HG02885 (cell line): ENCODE measurements around the gene THBS1.

Experiments used
- ATAC-seq: cut with Tn5 transposase; IDR thresholded peaks from one replicate; pipeline ENCODE4 v1.9.1; 2021; ENCODE audit warnings: mild to moderate bottlenecking; ENCODE audit not compliant: unreplicated experiment, poor library complexity

The THBS1 gene

DNA sequence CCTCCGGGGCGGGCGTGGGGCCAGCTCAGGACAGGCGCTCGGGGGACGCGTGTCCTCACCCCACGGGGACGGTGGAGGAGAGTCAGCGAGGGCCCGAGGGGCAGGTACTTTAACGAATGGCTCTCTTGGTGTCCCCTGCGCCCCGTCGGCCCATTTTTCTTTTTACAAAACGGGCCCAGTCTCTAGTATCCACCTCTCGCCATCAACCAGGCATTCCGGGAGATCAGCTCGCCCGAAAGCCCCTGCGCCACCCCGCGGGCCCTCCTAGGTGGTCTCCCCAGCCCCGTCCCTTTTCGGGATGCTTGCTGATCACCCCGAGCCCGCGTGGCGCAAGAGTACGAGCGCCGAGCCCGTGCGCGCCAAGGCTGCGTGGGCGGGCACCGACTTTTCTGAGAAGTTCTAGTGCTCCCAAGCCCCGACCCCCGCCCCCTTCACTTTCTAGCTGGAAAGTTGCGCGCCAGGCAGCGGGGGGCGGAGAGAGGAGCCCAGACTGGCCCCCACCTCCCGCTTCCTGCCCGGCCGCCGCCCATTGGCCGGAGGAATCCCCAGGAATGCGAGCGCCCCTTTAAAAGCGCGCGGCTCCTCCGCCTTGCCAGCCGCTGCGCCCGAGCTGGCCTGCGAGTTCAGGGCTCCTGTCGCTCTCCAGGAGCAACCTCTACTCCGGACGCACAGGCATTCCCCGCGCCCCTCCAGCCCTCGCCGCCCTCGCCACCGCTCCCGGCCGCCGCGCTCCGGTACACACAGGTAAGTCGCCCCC lies at the start of gene THBS1:
THBS1 (plus strand) TSS at position 595 of the 757 bp plus-strand sequence. CDS start 779 bp downstream, outside the sequence.
- peak; percentile 19 for ATAC-seq

DNA sequence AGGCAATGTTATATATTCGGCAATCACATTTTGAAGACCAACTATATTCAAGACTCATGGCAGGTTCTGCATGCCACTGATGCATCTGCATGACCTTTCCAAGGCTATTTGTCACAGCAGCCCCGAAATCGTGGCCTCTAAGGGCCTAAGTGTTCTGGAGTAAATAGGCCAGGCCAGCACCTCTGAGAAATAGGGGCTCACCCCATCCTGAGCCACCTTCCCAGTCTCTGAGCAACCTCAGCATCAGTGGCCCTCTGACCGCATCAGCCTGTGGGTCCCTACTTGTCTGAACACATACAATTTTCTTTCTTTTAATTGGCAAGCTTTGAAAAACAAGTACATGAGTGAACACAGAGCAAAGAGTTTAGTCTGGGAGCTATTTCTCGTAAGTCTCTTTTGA lies 45.9 kb upstream of the THBS1 start:
- no peak for ATAC-seq

DNA sequence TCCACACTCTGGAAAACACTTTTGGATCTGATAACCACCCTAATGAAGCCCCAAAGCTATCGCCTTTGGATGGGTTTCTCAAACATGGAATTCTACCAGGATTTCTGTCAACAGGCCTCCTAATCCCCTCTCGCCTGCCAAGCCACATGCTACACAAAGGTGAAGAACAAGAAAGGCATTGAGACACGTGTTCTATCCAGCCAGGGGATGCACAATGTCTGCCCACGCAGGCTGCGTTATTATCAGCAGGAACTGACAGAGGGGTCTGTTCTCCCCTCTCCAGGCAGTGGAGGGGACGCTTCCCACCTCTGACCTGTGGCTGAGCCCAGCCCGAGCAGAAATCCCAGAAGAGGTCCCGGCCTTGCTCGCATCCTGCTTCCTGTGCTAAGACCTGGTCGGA lies 45.4 kb upstream of the THBS1 start:
- ATAC-seq, result no peak

DNA sequence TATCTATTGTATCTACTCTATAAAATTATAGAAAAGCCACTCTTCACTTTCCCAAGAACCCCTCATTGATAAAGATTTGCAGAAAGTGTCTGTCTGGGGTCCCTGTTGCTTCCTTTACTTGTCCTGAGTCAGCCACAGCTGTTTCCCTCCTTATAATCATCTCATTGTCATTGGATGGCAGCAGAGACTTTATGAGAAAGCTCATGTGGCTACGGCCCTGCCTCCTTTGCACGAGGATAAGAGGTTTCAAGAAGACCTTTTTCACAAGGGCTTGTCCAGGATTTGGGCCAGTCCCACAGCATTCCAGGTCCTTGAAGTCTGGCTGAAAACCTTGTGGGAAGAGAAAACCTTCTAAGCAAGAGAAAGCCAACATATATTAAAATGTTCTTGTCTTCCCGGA lies 41.9 kb upstream of the THBS1 start:
- ATAC-seq, result no peak

DNA sequence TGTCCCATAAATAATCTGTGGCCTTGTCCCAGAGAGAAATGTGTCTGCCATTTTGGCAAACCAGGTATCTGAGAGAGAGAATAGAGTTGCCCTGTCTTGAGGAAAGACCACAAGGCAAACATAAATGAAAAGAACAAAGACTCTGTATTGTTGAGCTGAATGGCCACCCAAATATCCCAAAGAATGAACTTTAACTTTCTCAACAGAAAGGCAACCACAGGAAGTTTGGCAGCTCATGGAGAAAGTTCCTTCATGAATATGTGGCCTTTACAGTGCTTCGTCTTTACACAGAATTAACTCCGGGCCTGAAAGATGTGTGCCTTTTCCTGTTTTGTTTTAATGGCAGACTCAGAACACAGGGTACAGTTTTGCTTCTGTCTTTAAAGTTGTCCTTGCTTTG lies 41.4 kb upstream of the THBS1 start:
- no peak for ATAC-seq

DNA sequence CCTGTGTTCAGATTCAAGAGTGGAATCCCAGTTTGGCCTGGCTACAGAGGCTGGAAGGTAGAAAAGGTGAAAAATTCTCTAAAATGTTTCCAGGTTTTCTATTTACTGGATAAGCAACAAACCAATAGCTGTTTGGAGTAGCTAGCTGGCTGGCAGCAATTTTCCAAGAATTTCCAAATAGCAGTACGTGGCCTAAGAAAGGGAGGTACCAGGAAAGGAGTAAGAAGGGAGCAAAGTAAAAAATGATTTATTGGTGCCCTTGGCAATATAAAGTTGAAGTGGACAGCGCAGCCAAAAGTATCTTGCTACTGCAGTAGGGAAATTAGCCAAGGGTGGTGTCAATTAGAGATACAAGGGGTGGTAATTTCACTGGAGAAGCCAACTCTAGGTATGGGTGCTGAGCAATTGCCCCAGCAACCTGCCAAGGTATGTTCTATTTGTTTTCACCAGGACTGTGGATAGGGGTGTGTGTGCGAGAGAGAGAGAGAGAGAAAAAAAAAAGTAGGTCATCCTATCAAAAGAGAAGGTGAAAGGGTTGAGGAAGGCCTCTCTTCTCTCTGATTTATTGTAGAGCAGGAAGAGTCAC lies 40.8 kb upstream of the THBS1 start:
- ATAC-seq, result no peak

DNA sequence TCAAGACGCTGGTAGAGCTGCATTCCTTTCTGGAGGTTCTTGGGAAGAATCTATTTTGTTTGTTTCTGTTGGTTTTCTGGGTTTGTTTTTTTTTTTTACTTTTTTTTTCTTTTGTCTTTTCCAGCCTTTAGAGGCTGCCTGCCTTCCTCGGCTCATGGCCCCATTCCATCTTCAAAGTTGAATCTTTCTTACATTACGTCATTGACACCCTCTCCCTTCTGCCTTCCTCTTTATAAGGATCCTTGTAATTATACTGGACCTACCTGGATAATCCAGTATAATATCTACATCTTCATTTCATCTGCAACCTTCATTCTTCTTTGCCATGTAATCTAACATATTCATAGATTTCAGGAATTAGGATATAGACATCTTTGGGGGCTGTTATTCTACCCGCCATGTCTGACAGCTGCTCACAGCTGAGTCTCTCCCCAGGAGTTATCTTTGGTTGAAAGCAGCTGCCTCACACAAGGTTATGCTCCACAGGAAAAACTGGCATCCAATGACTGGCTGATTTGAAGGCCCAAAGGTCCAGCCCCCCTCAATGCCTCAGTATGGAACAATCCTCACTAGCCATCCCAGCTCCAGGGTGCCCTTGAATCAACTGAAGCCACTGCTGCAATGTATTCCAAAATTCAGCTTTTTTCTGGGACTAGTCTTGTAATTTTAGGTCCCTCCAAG lies 38.4 kb upstream of the THBS1 start:
- no peak for ATAC-seq

DNA sequence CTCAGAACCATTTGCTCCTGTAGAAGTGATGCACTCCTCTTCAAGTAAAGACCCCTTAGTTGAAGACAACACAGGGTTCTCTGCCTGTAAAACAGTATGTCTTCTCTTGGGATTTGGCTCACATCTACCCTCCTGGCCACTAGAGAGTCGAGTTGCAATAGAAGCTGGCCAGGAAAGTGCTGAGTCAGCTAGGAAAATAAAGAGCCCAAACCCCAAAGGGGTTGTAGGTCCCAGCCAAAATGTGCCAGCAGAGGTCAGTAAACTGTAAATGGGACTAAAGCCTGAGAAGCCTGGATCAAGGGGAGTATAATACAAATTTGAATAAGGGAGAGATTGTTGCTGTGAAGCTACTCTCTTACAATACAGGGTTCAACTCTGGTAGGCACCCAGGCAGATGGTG lies 37.2 kb upstream of the THBS1 start:
- ATAC-seq, result no peak

DNA sequence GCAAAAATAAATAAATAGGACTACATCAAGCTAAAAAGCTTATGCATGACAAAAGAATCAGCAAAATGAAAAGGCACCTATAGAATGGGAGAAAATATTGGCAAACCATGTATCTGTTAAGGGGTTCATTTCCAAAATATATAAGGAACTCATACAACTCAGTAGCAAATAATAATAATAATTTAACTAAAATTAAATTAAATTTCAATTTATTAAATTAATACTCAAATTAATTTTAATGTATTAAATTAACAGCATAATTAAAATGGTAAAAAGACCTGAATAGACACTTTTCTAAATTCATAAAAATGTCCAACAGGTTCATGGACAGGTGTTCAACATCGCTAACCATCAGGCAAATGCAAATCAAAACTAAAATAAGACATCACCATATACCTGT lies 34.0 kb upstream of the THBS1 start:
- no peak for ATAC-seq

DNA sequence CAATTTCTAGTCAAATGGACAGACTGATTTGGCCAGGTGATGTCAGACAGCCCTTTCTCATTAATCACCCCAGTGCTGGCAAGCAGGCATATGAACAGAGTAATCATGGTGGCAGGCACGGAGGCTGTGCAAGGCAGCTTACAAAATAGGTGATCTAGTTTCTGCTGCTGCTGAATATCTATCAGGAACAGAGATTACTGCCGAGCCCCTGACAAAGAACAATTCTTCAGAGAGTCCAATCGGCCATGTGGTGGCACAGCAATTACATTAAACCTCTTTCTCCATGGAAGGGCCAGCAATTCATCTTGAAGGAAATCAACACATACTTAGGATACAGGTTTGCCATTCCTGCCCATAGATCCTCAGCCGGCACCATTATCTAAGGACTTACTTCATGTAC lies 32.3 kb upstream of the THBS1 start:
- ATAC-seq, result no peak

DNA sequence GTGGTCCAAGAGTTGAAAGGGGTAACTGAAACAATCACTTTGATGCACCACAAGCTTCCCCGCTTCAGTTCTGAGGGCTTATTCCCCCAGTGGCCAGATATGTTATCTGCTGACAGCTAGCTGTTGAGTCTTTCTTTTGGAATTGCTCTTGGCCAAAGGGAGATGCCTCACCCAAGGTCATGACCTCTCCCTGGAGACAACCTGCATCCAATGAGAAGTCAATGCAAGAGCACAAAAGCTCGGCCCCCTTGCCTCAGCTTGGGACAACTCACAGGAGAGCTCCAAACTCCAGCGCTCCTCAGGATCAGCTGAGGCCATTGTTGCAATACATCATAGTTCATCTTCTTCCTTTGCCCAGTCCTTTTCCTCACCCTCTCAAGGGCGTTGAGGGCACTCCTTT lies 31.0 kb upstream of the THBS1 start:
- ATAC-seq, result no peak

DNA sequence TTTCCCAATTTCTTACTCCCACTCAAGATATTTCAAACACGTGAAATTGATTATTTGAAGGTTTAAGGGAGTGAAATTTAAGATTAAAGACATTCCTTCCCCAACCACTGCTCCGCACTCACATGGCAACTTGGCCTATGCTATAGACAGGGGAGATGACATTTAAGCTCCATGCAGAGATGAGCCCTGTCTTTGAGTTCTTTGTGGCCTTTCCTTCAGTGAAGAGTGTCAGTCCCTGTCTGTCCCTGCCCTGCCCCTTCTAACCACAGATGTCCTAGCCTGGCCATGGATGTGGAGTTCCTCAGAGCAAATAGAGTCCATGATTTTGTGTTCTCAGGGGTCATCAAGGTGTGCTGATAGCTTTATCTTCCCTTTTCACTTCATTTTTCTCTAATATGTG lies 29.4 kb upstream of the THBS1 start:
- no peak for ATAC-seq

DNA sequence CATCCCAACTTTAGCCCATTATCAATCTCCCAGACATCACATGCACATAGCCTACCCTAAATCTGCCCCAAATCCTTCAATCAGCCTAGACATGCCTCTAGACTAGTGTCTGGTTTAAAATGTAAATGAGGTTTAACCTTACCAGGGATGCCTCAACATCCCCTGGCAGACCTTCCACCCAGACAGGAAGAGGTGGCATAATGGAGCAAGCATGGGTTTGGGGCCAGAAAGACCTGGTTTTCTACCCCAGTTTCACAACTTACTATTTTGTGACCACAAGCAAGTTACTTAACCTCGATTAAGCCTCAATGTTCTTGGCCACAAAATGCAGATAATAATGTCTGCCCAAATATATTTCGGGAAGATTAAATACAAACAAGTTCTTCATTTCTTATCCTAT lies 28.3 kb upstream of the THBS1 start:
- no peak for ATAC-seq

DNA sequence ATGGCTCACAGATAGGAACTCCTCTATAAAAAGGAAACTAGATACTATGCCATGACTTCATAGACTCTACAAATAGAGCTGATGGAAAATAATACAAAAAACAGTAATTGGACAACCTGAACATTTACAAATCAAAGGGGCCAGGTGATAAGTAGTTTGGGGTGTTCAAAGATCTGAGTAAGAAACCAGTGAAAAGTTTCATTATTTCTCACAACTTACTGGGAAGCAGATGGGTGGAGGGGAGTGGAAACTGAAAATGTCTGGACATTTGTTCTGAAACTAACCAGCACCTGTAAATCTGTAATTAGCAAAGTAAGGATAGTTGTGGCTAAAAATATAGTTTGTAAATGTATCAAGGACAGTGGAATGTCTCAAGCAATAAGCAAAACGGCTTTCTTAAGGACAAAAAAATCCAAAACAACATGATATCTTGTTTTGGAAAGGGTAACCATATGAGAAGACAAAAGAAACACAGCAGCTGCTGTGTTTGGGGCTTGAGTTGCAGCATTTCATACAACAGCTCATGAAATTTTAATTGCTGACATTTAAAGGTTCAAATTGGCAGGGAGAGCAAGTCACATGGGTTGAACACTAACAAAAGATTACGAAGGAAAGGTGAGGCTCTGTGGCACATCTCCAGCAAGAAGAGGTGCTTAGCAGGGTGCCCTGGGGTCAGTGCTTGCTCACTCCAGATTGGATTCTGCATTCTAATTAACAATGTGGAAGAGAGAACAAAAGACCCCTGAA lies 26.8 kb upstream of the THBS1 start:
- ATAC-seq, result peak; percentile 58

DNA sequence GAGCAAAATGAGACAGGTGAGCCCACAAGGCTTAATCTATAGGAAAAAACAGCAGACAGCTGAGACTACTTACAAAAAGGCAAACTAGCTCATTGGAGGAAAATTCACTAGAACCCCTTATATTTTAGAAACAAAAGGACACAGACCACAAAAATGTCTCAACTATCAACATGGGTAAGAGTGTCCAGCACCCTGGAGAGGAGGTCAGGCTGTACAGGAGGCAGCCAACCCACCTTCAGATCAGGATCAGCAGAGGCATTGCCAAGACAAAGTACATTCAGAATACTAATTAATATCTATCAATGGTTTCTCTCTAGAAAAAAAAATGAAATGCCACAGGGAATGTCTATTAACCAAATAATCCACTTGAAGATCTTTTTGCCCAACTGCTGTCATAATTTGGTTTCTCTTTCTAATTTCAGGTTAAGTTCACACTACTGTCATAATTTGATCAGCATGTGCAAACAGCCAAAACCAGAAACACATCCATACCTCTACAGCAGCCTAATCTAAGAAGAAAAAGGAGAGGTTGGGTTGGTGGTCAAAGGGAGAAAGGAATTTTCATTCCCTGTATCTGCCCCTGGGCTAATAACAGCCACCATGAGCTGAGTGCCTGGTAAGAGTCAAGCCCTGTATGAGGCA lies 26.0 kb upstream of the THBS1 start:
- no peak for ATAC-seq

DNA sequence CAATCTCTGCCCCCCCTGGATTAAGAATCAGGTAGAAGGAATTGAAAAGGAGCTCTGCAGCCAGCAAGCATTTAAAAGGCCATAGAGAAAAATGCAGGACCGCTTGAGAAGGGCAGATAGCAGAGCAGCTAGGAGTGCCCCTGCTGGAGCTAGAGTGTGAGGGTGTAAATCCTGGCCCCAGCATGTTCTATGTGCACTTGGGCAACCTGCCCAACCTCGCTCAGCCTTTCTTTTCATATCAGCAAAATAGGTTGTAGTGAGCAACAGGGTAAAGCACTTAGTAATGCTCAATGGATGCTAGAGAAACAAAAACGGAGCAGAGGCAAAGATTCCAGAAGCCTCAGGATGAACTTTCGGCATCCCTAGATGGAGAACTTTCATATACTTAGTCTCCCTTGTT lies 25.0 kb upstream of the THBS1 start:
- no peak for ATAC-seq

DNA sequence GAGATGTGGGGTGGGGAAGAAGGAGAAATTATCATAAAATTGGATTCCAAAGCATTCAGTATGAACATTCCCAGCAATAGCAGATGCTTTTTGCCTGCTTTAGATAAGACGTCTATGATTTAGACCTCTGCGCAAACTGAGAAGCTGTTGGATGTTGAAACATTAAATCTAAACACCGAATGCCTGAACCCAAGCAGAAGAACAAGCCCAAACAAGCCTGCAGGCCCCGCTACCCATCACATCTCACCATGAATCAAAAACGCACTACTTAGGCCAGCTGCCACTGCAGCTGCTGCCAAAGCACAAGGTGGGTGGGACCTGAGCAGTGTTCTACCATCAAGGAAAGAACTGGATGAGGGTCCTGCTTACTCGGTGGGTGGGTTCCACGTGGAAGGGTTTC lies 24.4 kb upstream of the THBS1 start:
- ATAC-seq, result no peak

DNA sequence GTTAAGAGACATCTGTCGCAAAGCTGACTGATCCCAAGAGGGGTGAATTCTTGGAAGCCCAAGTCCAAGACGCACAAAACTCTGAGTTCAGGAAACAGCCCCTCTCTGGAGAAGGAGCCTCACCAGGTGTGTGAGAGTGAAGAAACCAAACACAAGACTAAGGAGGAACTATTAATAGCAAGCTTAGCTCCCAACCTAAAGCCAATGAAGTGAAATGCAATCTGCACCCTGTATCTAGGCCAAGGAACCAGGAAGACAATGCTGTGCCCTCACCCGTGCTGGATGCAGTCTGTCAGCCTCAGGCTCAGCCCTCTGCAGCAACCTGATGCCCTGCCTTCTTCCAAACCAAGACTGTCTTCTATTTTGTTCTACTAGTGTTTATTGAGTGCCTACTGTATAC lies 22.5 kb upstream of the THBS1 start:
- ATAC-seq, result no peak

DNA sequence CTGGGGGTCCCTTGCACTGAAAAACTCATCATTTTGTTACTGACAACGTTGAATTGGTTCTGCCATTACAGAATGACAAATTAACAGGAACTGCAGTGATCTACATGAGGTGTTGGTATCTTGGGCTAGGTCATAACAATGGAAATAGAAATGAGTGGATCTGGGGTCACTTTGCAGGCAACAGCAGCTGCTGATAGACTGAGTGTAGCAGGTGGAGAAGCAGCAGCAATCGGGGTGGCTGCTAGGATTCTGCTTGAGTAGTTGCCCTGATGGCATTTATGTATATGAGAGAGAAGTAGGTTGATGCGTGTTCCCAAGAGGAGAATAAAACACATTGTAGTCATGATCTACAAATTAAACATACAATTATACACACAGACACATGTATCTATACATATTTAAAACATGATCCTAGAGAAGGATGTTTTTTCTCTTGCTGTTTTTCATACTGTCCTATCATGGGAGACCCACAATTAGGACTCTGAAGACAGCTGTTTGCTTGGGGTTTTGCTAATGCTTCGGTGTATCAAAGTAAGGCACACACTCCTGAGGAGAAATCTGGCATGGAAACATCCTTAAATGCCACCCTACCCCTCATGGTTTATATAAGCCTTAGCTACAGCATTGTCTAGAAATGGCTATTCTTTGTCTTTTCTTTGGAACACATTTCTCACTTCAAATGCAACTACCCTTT lies 15.8 kb upstream of the THBS1 start:
- ATAC-seq, result no peak

DNA sequence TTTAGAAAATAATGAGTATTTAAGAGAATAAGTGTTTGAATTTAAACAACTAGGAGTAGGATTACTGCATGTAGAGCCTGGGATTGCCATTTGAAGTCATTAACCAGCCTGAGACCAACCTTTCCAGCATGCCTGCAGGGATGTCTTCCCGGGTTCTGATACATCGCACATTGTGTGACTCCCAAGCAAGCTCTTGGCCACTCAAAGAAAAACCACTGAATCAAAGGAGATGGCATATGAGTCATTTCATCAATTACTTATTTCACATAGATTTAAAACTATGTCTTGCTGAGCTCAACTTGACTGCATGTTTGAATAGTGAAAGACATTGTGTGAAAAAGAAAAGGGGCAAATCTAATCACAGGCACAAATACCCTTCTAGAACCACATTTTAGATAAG lies 15.0 kb upstream of the THBS1 start:
- ATAC-seq, result no peak
